ENCODE data around the gene HMGCS1.
"Not testable (repeated sequence)": the region's sequence is repeated elsewhere in the genome, so short reads cannot be mapped to it uniquely, and the experiment has no call there.

HMGCS1 gene

GRCh38 chr5:43313035-43313853 lies at the start of gene HMGCS1:
Gene HMGCS1 (minus strand): TSS chr5:43313412. CDS start chr5:43298965, 14,447 bp downstream.
- peak; percentile 99 for DNase-seq

DNA sequence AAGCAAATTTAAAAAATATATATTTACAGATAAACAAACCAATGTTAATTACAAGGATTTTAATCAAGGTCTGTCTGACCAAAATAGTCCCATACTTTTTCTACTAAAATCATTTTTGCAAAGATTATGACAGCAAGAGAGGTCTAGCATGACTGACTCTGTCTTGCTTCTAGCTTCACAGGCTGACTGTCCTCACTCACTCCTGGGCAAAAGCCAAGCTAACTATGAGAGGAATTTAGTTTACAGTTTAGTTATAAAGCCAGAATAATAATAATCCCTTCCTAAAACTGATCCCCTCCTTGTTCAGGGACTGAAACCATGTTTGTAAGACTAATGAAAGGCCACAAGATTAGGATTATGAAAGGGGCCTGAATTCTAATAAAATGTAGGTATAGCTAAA lies 45.5 kb upstream of the HMGCS1 start:
- DNase-seq, result no peak

DNA sequence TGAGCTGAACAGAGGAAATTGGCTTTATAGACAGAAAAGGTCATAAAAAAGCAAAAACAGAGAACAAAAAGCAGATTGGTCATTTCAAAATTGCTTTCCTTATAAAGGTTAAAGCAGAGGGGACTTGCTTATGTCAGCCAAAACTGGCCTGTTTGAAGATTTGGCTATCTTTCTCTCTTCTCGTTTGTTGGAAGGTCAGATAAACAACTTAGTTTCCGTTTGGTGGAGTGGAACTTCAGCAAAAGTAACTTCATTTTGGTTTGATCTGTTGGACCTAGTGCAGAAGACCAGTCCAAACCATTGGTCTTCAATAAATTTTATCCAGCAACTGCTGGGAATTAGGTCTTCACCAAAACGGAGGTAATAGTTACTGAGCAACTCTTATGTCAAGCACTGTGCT lies 45.1 kb upstream of the HMGCS1 start:
- no peak for DNase-seq

GRCh38 chr5:43357878-43358281 lies 44.7 kb upstream of the HMGCS1 start:
- no peak for DNase-seq

DNA sequence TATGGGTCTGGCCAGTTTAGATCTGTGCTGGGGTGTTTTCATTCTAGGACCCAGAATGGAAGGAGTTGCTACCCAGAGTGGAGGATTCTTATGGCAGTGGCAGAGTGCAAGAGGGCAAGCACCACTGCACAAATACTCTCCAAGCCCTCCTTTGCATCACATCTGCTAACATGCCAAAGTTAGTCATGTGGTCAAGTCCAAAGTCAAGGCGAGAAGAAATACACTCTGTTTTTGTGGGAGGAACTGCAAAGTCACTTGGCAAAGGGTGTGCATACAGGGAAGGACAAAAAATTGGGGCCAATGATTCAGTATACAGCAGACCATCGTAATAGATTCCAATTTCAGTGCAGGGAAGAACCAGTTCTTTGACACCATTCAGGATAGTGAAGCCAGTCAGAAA lies 43.9 kb upstream of the HMGCS1 start:
- DNase-seq, result no peak

GRCh38 chr5:43354774-43355173 lies 41.6 kb upstream of the HMGCS1 start:
- no peak for DNase-seq

DNA sequence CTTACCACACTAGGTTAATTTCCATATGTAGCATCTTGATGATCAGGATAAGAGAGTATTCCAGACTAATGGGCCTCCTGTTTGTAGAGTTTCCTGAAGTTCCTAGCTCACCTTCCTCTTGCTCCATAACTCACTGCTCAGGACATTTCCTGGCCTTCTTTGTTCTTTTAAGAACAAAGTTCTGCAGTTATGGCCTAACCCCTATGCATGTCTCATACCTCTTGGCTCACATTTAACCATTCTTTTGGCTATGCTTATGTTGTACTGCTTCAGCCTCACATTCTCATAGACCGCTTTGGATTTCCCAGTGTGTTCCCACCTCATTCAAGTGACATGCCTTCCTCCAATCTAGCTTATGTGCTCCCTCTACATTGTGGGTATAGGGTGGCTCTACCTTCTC lies 40.5 kb upstream of the HMGCS1 start:
- DNase-seq, result no peak

DNA sequence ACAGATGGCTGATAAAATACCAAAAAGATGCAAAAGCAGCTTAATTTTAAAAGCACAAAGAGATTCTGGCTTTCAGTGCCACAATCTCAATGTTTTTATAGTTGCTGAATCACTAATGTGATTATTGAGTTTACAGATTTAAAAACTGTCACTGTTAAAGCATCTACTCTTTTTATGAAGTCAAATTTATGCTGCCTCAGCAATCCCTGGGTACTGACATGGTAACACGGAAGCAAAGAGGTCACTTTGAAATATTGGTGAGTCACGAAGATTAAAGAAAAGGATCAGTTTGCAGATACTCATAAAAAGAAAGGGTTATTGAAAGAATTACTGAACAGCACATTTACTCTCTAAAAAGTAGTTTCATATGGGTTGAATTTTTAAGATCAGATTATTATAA lies 39.7 kb upstream of the HMGCS1 start:
- no peak for DNase-seq

DNA sequence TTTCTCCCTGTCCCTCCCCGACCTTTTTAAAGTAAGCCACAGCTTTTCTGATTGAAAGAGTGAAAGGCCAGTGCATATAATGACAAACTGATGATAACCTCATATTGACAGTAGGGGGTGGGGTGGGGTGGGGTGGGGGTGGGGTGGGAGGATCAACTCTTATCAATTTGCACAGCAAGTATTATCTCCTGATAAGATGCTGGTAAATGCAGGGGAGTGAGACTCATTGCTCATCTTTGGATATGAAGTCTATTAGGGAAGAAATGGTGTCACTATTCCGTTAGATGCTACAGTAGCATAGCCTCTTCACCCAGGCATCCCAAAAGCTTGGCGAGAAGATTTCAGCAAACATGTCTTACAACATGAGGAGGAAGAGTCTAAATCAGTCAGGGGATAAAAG lies 38.9 kb upstream of the HMGCS1 start:
- peak; percentile 17 for DNase-seq

- no peak for DNase-seq
These were observed 35.7 kb upstream of the HMGCS1 start for GRCh38 chr5:43348861-43349363.

DNA sequence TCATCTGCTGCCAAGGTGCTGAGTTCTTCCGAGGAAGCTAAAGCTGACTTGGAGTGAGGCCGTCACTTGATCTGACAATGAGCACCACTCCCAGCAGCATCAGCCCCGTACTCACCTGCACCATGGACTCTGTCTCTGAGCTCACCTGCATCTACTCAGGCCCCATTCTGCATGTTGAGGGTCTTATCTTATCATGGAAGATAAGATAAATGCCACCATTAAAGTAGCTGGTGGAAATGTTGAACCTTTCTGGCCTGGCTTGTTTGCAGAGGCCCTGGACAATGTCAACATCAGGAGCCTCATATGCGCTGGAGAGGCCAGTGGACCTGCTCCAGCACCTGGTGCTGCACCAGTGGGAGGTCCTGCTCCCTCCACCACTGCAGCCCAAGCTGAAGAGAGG lies 35.0 kb upstream of the HMGCS1 start:
- DNase-seq, result no peak

GRCh38 chr5:43338862-43339261 lies 25.6 kb upstream of the HMGCS1 start:
- no peak for DNase-seq

DNA sequence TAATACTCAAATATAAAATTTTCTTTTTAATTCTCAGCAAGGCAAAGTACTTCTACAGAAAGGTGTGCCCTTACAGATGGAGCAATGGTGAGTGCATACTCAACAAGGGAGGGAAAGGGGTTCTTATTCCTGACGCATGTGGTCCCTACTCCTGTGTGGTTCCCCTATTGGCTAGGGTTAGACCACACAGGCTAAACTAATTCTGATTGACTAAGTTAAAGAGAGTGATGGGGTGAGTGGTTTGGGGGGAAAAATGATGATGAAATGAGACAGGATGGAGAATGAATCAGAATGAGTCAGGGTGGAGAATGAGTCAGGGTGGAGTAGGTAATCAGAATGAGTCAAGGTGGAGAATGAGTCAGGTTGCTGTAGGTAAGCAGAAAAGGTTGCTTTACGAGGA lies 22.9 kb upstream of the HMGCS1 start:
- DNase-seq, result no peak

DNA sequence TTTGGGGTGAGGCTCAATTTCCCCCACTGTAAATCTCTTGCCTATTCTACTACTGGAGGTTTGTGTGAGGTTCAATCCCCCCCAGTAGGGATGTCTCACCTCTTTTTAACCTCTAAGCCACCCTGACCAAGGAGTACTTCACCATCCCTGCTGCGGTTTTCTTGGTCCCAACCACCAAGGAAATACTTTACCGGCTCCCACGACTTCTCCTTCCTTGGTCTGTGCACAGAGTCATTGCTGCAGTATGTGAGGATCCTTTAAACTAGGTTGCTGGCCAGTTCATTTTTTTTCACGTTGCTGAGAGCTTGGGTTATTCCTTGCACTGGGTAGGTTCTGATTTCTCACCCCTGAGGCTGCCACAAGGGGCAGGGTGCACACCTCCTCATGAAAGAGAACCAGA lies 22.5 kb upstream of the HMGCS1 start:
- DNase-seq, result no peak

DNA sequence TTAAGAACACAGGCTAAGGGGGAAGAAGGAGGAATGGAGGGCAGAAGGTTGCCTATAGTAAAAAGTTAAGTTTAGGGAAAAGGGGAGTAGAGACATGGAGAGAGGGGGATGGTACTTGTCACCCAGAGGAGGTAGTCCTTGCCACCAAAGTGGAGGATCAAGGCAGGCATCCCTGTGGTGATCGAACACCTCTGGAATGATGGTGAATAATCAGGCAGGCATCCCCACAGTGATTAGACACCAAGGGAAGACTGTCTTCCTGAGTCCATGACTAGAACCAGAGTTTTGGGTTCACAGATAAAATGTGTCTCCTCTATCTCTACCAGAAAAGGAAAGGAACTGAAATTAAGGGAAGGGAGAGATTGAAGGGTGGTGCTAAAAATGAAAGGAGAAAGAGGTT lies 19.2 kb upstream of the HMGCS1 start:
- no peak for DNase-seq

DNA sequence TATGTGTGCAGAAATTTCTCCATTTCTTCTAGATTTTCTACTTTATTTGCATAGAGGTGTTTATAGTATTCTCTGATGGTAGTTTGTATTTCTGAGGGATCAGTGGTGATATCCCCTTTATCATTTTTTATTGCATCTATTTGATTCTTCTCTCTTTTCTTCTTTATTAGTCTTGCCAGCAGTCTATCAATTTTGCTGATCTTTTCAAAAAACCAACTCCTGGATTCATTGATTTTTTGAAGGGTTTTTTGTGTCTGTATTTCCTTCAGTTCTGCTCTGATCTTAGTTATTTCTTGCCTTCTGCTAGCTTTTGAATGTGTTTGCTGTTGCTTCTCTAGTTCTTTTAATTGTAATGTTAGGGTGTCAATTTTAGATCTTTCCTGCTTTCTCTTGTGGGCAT lies 12.4 kb upstream of the HMGCS1 start:
- DNase-seq, result not testable (repeated sequence)

DNA sequence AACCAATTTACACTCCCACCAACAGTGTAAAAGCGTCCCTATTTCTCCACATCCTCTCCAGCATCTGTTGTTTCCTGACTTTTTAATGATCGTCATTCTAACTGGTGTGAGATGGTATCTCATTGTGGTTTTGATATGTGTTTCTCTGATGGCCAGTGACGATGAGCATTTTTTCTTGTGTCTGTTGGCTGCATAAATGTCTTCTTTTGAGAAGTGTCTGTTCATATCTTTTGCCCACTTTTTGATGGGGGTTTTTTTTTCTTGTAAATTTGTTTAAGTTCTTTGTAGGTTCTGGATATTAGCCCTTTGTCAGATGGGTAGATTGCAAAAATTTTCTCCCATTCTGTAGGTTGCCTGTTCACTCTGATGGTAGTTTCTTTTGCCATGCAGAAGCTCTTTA lies 10.3 kb upstream of the HMGCS1 start:
- DNase-seq, result not testable (repeated sequence)

DNA sequence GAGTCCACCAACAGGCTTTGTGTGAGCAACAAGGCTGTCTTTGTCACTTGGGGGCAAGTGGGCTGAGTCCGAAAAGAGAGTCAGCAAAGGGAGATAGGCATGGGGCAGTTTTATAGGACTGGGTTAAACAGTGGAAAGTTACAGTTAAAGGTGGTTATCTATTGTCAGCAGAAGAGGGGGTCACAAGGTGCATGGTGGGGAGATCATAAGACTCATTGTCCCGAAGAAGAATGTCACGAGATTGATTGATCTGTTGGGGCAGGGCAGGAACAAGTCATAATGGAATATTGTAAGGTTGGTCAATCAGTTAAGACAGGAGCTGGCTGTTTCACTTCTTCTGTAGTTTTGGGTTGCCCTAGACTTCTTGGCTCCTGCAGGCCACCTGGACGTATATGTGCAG lies 7.6 kb upstream of the HMGCS1 start:
- peak; percentile 75 for DNase-seq

GRCh38 chr5:43316421-43316820 lies 3.2 kb upstream of the HMGCS1 start:
- no peak for DNase-seq

- no peak for DNase-seq
These were observed 2.5 kb upstream of the HMGCS1 start for GRCh38 chr5:43315682-43316081.

DNA sequence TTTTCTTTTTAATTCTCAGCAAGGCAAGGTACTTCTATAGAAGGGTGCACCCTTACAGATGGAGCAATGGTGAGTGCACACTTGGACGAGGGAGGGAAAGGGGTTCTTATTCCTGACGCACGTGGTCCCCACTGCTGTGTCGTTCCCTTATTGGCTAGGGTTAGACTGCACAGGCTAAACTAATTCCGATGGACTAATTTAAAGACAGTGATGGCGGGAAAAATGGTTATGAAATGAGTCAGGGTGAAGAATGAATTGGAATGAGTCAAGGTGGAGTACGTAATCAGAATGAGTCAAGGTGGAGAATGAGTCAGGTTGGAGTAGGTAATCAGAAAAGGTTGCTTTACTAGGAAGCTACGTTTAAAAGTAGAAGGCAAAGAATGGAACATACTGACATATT lies 2.1 kb upstream of the HMGCS1 start:
- no peak for DNase-seq

GRCh38 chr5:43314724-43315123 lies 1.5 kb upstream of the HMGCS1 start:
- no peak for DNase-seq

- peak; percentile 33 for DNase-seq
These were observed 744 bp upstream of the HMGCS1 start for GRCh38 chr5:43313854-43314457.

DNA sequence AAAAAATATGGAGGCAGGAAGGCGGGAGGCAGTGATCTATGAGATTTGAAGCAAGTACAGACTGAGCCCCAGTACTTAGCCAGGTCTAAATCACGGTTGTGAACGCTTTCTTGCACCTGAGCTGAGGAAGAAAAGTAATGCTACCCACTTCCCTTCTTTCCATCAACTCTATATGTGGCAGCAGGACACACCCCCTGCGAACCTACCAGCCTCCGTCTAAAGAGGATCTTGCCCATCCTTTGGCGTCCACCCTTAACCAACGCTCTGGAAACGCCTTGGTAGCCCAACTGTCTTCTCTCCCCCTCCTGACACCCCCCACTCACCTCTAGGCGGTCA lies 545 bp downstream of the HMGCS1 start:
- peak; percentile 72 for DNase-seq
